MCF 10A (cell line): ENCODE data around the gene SLFN12. TPM values are rescaled to one million over a fixed set of nuclear protein-coding genes. Genes with fewer than 3 reads are reported as not detected.
"Not testable (repeated sequence)": the region's sequence is repeated elsewhere in the genome, so short reads cannot be mapped to it uniquely, and the experiment has no call there.

Source experiments
- BruUV-seq: library from RNA; stranded (reverse); fragments of 400-500 nt; replicated peaks from 2 replicates; lab custom pipeline; 2021; lab: Mats Ljungman, UMichigan
- CTCF ChIA-PET: fragments of 300-600 bp; sonication (Branson Sonifier 250); formaldehyde crosslinking; extraction: SDS; loops from one replicate; lab custom pipeline; 2021; ENCODE audit warnings: antibody characterized with exemption, inconsistent platforms; lab: Yijun Ruan, JAX
- POLR2A ChIA-PET: fragments of 300-600, 350-650 bp; sonication (Branson Sonifier 250); formaldehyde crosslinking; extraction: SDS; loops from one replicate; lab custom pipeline; 2020; ENCODE audit warnings: antibody characterized with exemption, inconsistent platforms; lab: Yijun Ruan, JAX
- DNase-seq: peaks from one replicate; pipeline ENCODE4 v3.0.0-alpha.2; 2018; ENCODE audit not compliant: unreplicated experiment
- H3K27ac Mint-ChIP-seq: one replicate; pipeline ENCODE4 v1.8.0; 2022; ENCODE audit warnings: mild to moderate bottlenecking, low read depth, mixed read lengths; ENCODE audit not compliant: unreplicated experiment
- H3K27me3 Mint-ChIP-seq: one replicate; pipeline ENCODE4 v1.8.0; 2022; ENCODE audit warnings: mixed read lengths; ENCODE audit not compliant: insufficient read depth, unreplicated experiment
- H3K36me3 Mint-ChIP-seq: one replicate; pipeline ENCODE4 v1.8.0; 2022; ENCODE audit warnings: mild to moderate bottlenecking, moderate library complexity, mixed read lengths; ENCODE audit not compliant: insufficient read depth, unreplicated experiment
- H3K4me1 Mint-ChIP-seq: one replicate; pipeline ENCODE4 v1.8.0; 2022; ENCODE audit warnings: mixed read lengths; ENCODE audit not compliant: insufficient read depth, unreplicated experiment
- H3K4me3 Mint-ChIP-seq: one replicate; pipeline ENCODE4 v1.8.0; 2022; ENCODE audit warnings: mild to moderate bottlenecking, moderate library complexity, mixed read lengths; ENCODE audit not compliant: unreplicated experiment
- H3K9me3 Mint-ChIP-seq: one replicate; pipeline ENCODE4 v1.8.0; 2022; ENCODE audit warnings: mixed read lengths; ENCODE audit not compliant: unreplicated experiment
- intact Hi-C: fragments of 100-400 bp; cut with micrococcal nuclease; formaldehyde crosslinking; loops from 2 replicates; pipeline ENCODE4 v1.14.1; 2022
- total RNA-seq: library from RNA; stranded (reverse); gene quantifications from 2 replicates; pipeline ENCODE4 v1.2.3, GENCODE V29; 2022
- TF ChIP-seq, protein P1 (sequence below): fragments of 200-600 bp; IDR thresholded peaks from one replicate; pipeline ENCODE4 v1.8.0; 2022; ENCODE audit warnings: antibody characterized with exemption, mild to moderate bottlenecking; ENCODE audit not compliant: unreplicated experiment

The SLFN12 gene
- total RNA-seq, 1 experiment from 2014 or later = 8.0 TPM

DNA sequence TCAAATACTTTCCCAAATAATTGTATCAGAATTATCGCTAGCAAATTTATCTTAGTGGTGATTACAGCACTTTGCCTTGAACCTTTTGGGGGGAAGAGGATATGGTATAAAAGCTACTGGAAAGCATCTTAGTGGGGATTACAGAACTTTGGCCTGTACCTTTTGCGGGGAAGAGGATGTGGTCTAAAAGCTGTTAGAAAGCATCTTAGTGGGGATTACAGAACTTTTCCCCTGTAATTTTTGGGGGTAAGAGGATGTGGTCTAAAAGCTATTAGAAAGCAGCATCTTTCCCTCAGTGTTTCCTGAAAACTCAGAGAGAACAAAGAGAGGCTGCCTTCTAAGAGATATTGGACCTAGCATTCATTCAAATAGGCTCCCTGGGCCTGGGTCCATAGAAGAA lies 4.1 kb downstream of the SLFN12 start:
- no peak overlapping the region for H3K27ac Mint-ChIP-seq
- no peak overlapping the region for H3K4me3 Mint-ChIP-seq
- ChIA-PET POLR2A (no interaction called here), CTCF (no interaction called here)
- no peaks in the 10 kb centered on the region for H3K27me3 Mint-ChIP-seq
- H3K4me1 Mint-ChIP-seq = peaks cover 10% of the 10 kb centered on the region
- TF ChIP-seq, protein P1, sequence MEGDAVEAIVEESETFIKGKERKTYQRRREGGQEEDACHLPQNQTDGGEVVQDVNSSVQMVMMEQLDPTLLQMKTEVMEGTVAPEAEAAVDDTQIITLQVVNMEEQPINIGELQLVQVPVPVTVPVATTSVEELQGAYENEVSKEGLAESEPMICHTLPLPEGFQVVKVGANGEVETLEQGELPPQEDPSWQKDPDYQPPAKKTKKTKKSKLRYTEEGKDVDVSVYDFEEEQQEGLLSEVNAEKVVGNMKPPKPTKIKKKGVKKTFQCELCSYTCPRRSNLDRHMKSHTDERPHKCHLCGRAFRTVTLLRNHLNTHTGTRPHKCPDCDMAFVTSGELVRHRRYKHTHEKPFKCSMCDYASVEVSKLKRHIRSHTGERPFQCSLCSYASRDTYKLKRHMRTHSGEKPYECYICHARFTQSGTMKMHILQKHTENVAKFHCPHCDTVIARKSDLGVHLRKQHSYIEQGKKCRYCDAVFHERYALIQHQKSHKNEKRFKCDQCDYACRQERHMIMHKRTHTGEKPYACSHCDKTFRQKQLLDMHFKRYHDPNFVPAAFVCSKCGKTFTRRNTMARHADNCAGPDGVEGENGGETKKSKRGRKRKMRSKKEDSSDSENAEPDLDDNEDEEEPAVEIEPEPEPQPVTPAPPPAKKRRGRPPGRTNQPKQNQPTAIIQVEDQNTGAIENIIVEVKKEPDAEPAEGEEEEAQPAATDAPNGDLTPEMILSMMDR = no peak
- H3K9me3 Mint-ChIP-seq = no peaks in the 10 kb centered on the region
- DNase-seq = no peak
- BruUV-seq = no TSS peak
- intact Hi-C loops = no loop called here
- H3K36me3 Mint-ChIP-seq = peaks cover under 1% of the 10 kb centered on the region

DNA sequence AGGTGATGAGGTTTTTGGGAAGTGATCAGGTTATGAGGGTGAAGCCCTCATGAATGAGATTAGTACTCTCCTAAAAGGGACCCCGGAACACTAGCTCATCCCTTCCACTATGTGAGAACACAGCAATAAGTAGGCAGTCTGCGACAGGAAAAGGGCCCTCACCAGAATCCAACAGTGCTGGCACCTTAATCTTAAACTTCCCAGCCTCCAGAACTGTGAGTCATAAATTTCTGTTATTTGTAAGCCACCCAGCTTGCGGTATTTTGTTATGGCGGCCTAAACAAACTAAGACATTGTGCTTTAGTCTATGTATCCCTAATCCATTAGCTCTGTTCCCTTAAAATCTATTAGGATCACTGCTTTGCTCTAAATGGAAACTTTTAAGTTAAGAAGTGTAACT lies 8.5 kb downstream of the SLFN12 start:
- TF ChIP-seq, protein P1 = no peak
- no peaks in the 10 kb centered on the region for H3K4me1 Mint-ChIP-seq
- intact Hi-C loops = no loop called here
- no peaks in the 10 kb centered on the region for H3K27me3 Mint-ChIP-seq
- H3K27ac Mint-ChIP-seq = no peak overlapping the region
- no TSS peak for BruUV-seq
- peaks cover 21% of the 10 kb centered on the region for H3K36me3 Mint-ChIP-seq
- peak; percentile 23 for DNase-seq
- ChIA-PET CTCF (no interaction called here), POLR2A (interaction anchor here (1.0 kb wide), 1 partner anchor 9 kb away, joined by 4 read pairs; the partner anchor contains the start of gene SLFN12)
- H3K4me3 Mint-ChIP-seq = no peak overlapping the region
- no peaks in the 10 kb centered on the region for H3K9me3 Mint-ChIP-seq

DNA sequence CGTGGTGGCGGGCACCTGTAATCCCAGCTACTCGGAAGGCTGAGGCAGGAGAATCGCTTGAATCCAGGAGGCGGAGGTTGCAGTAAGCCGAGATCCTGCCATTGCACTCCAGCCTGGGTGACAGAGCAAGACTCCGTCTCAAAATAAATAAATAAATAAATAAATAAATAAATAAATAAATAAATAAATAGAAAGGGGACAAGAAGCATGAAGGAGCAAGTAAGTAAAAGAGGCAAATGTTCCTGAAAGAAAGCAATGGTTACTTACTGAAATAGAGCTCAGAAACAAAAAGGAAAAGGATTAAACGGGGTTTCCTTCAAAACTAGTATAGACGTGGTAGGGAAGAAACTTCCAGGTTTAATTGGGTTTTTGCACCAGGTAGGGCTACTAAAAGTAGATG lies 11.2 kb downstream of the SLFN12 start:
- H3K27ac Mint-ChIP-seq, CTCF ChIA-PET, DNase-seq, H3K27me3 Mint-ChIP-seq, H3K4me3 Mint-ChIP-seq, H3K9me3 Mint-ChIP-seq, BruUV-seq, intact Hi-C loops, H3K4me1 Mint-ChIP-seq: not testable (repeated sequence)
- POLR2A ChIA-PET = interaction anchor here (1.0 kb wide), 2 partner anchors 10 to 11 kb away, joined by 3 to 5 read pairs; partner anchors contain the start of gene SLFN12
- H3K36me3 Mint-ChIP-seq = peaks cover 29% of the 10 kb centered on the region

DNA sequence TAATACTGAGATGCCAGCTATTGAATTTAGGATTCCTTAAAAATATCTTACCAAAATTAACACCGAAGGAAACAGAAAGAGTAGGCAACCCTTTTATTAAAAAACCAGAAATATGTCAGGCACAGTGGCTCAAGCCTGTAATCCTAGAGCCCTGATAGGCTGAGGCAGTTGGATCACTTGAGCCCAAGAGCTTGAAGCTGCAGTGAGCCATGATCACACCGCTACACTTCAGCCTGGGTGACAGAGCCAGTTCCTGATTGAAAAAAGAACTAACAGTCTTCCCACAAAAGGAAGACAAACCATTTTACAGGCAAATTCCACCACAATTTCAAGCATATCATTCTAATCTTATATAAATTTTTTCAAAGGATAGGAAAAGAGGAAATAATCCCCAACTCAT lies 15.6 kb downstream of the SLFN12 start:
- intact Hi-C loops = no loop called here
- POLR2A ChIA-PET = interaction anchor here (1.2 kb wide), 1 partner anchor 16 kb away, joined by 3 read pairs; no protein-coding TSS in a partner anchor
- Mint-ChIP-seq H3K4me1 (no peaks in the 10 kb centered on the region), H3K27me3 (no peaks in the 10 kb centered on the region), H3K36me3 (peaks cover 45% of the 10 kb centered on the region), H3K4me3 (no peak overlapping the region), H3K9me3 (no peaks in the 10 kb centered on the region), H3K27ac (no peak overlapping the region)
- DNase-seq = no peak
- TF ChIP-seq, protein P1 = no peak
- CTCF ChIA-PET = interaction anchor here (1.2 kb wide), 1 partner anchor 104 kb away, joined by 3 read pairs; no protein-coding TSS in a partner anchor
- BruUV-seq = no TSS peak

GRCh38 chr17:35414707-35415106 lies 17.6 kb downstream of the SLFN12 start:
- H3K27ac Mint-ChIP-seq, H3K9me3 Mint-ChIP-seq, intact Hi-C loops, H3K4me3 Mint-ChIP-seq, BruUV-seq, DNase-seq, H3K4me1 Mint-ChIP-seq, H3K27me3 Mint-ChIP-seq, CTCF ChIA-PET: not testable (repeated sequence)
- H3K36me3 Mint-ChIP-seq = peaks cover 51% of the 10 kb centered on the region
- POLR2A ChIA-PET = interaction anchor here (0.8 kb wide), 1 partner anchor 18 kb away, joined by 3 read pairs; the partner anchor contains the start of gene SLFN12
